LNCaP clone FGC (cell line): Measurements from ENCODE around the gene ITGBL1.

Source experiments
- DNase-seq: peaks from one replicate; pipeline ENCODE4 v3.0.0-alpha.2; 2011; ENCODE audit warnings: low read depth
- H3K4me3 ChIP-seq: 2 replicates; pipeline ENCODE4 v1.5.1; 2011; ENCODE audit warnings: mild to moderate bottlenecking, low read depth, low read length, control low read depth
- TF ChIP-seq, protein P1 (sequence below): IDR thresholded peaks from 2 replicates; pipeline ENCODE4 v1.5.1; 2012; ENCODE audit warnings: mild to moderate bottlenecking; ENCODE audit not compliant: control insufficient read depth, insufficient read depth; ENCODE audit errors: extremely low read depth

The ITGBL1 gene

GRCh38 chr13:101474419-101474957 is 22.0 kb downstream of the ITGBL1 start:
- H3K4me3 ChIP-seq = no peak overlapping the region
- DNase-seq = no peak
- TF ChIP-seq, protein P1, sequence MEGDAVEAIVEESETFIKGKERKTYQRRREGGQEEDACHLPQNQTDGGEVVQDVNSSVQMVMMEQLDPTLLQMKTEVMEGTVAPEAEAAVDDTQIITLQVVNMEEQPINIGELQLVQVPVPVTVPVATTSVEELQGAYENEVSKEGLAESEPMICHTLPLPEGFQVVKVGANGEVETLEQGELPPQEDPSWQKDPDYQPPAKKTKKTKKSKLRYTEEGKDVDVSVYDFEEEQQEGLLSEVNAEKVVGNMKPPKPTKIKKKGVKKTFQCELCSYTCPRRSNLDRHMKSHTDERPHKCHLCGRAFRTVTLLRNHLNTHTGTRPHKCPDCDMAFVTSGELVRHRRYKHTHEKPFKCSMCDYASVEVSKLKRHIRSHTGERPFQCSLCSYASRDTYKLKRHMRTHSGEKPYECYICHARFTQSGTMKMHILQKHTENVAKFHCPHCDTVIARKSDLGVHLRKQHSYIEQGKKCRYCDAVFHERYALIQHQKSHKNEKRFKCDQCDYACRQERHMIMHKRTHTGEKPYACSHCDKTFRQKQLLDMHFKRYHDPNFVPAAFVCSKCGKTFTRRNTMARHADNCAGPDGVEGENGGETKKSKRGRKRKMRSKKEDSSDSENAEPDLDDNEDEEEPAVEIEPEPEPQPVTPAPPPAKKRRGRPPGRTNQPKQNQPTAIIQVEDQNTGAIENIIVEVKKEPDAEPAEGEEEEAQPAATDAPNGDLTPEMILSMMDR = no peak

DNA sequence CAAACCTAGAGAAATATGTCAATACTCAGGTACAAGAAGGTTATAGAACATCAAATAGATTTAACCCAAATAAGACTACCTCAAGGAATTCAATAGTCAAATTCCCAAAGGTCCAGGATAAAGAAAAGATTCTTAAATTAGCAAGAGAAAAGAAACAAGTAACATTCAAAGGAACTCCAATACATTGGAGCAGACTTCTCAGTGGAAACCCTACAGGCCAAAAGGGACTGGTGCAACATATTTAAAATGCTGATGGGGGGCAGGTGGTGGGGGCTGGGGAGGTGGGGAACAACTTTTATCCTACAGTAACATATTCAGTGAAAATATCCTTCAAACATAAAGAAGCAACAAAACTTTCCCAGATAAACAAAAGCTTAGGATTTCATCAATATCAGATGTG is 23.1 kb downstream of the ITGBL1 start:
- TF ChIP-seq, protein P1 = no peak
- DNase-seq = no peak
- H3K4me3 ChIP-seq = no peak overlapping the region

DNA sequence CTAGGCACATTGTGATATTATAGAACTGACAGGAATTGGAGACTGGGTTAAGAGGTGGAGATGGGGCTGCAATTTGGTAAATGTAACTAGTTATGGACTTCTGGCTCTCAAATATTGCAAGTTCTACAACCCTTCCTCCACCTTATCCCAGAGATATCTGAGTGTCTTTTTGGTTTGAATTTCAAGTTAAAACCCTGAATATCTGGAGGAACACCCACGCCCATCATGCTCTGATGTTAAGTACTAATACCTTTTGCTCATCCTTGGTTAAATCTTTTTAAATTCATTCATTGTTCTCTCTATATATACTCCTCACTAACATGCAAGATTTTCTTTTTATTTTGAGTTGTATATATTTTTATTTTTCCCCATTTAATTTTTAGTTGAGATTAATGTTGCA is 28.9 kb downstream of the ITGBL1 start:
- TF ChIP-seq, protein P1 = no peak
- H3K4me3 ChIP-seq = no peak overlapping the region
- DNase-seq = no peak

DNA sequence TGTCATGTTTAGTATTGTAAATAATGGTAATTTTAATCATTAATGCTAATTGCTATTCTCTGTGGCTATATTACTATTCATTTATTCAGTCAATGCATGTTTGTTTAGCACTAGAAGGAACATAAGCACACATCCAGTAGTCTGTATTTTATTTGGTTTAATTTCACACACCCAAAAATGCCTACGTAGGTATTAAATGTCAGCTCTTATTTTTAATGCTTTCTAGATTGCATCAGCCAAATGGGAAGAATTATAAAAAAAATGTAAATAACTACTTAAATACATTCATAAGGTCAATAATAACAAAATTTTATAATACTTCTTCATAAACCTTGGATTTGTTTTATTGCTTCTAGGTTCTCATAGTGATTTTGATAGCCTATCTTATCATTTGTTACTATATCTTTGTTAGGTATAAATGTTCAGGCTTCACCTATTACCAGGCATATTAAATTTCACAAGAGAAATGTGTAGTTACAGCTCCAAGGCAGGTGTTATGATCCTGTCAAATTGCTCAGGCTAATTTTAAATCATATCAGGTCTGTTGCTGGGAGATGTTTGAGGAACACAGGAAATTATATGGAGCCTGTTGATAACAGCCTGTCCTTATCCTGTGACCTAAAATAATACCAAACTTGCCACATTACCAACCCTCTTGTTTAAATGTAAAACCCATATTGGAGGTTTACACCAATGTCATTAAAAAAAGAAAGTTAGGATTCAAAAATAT is 34.4 kb downstream of the ITGBL1 start:
- H3K4me3 ChIP-seq = no peak overlapping the region
- no peak for DNase-seq
- TF ChIP-seq, protein P1 = no peak

DNA sequence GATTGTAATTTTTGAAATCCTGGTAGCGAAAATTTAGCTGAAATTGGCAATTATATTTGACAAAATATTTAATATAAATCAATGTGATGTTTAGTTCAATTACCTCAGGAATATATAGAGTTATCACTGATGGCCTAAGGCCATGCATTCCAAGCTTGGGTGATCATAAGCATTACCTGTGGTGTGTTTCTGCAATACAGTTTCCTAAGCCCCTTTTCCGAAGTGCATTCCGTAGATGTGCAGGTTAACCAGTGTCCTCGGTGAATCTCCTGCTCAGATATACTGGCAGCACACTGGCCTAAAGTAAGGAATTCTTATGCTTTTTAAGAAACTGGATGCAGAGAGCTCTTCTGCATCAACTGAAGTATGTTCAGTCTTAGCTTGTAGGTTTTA is 35.0 kb downstream of the ITGBL1 start:
- no peak for DNase-seq
- H3K4me3 ChIP-seq = no peak overlapping the region
- TF ChIP-seq, protein P1 = no peak

GRCh38 chr13:101488734-101489133 is 36.3 kb downstream of the ITGBL1 start:
- DNase-seq = no peak
- H3K4me3 ChIP-seq = no peak overlapping the region
- TF ChIP-seq, protein P1 = no peak

GRCh38 chr13:101489643-101490405 is 37.3 kb downstream of the ITGBL1 start:
- TF ChIP-seq, protein P1 = no peak
- H3K4me3 ChIP-seq = no peak overlapping the region

More at GRCh38 chr13:101489643-101490405, 37.3 kb downstream of the ITGBL1 start:
- no peak for DNase-seq
